Motor neuron (in vitro differentiated cells): Measurements from ENCODE around the gene EEFSEC. TPM values are rescaled to one million over a fixed set of nuclear protein-coding genes. Genes with fewer than 3 reads are reported as not detected.

Experiments
- ATAC-seq, 8 experiments: fragments of 200-7000 bp; cut with Tn5 transposase; replicated peaks in 6 of 8; 2 replicates each; pipeline ENCODE4 v1.8.0; 2021; ENCODE audit warnings: mild to moderate bottlenecking in 8 of 8, moderate library complexity in 8 of 8
- H3K27ac ChIP-seq, 2 donors: fragments of 250-450 bp; sonication (Bioruptor Pico); 2 replicates each; pipeline ENCODE4 v1.9.0; 2021; ENCODE audit warnings: antibody characterized with exemption in 2 of 2, mild to moderate bottlenecking in 2 of 2, moderate library complexity in 1 of 2
- H3K4me1 ChIP-seq, 2 donors: fragments of 250-450 bp; sonication (Bioruptor Pico); replicated peaks in 1 of 2; 2 replicates each; pipeline ENCODE4 v1.6.1; 2021; ENCODE audit warnings: antibody characterized with exemption in 2 of 2, mild to moderate bottlenecking in 2 of 2, moderate library complexity in 1 of 2
- H3K4me3 ChIP-seq, 5 donors: fragments of 250-450 bp; sonication (Bioruptor Pico); 2 replicates each; pipeline ENCODE4 v1.9.0; 2021; ENCODE audit warnings: antibody characterized with exemption in 5 of 5, mild to moderate bottlenecking in 5 of 5, moderate library complexity in 4 of 5
- WGBS, 10 experiments: fragments of 450-650 bp; shearing (Covaris generic); methylation state at CpG; one replicate each; pipeline ENCODE4 v1.0.0; 2022; 5-methylcytosine and 5-hydroxymethylcytosine counted together
- in situ Hi-C, 9 experiments: fragments of 400-800 bp; cut with MboI; loops; one replicate each; pipeline ENCODE4 v1.15.0; 2021; ENCODE audit warnings: low sequenced_read_pairs in 9 of 9, low pct_unique_long_range_greater_than_20kb in 2 of 9; ENCODE audit not compliant: unreplicated experiment in 9 of 9
- total RNA-seq, 8 experiments: library from RNA; unstranded; fragments of 300-600 nt; gene quantifications; 2 replicates each; pipeline versions ENCODE4 v1.2.3 to v1.2.4, GENCODE V29; 2022

EEFSEC gene
- total RNA-seq, 8 experiments from 2014 or later = 5.8 to 20.7 (median 9.5) TPM

- WGBS, 10 experiments = 78 to 100% (median 100%) methylated on average over 1 to 5 of the region's 5 CpGs; no CpG with 5 or more reads in 5 of the 10 experiments
- Histone ChIP-seq H3K4me3 (no peak overlapping the region), H3K4me1 (peaks cover 26 to 35% of the 10 kb centered on the region in 2 donors), H3K27ac (no peak overlapping the region)
- in situ Hi-C loops = no loop called here
- ATAC-seq = no peak
These were observed 123.4 kb downstream of the EEFSEC start for GRCh38 chr3:128276577-128277183.

DNA sequence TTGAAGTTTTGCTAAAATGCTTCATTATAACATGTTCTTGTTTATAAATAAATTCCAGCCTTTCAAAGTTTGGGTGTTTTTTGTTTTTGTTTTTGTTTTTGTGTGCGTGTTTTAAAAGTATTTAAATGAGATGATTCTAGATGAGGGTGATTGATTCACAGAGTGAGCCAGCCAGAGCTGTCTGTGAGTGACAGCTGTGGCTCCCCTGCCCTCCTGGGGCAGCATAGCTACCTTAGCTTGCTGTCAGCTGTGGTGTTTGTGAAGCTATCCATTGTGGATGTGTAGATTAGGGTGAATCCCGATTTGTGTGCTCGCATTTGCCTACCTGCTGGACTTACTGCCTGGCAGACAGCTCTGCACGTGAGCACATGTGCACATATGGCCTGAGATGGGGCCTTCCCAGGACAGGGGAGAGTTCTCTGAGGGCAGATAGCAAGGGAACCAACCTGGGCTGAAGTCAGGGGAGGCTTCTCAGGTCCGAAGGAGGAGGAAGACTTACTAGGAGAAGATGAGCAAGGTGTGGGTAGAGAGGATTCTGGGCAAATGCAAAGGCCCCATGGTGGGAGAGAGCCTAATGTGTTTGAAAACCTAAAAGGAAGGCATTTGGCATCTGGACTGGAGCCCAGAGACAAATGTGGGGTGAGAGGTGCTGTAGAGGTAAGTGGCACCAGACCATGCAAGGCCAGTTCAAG, 124.2 kb downstream of the EEFSEC start:
- in situ Hi-C loops = no loop called here
- WGBS, 10 experiments = 50 to 100% (median 80%) methylated on average over 1 to 5 of the region's 5 CpGs; no CpG with 5 or more reads in 1 of the 10 experiments
- no peak for ATAC-seq
- H3K4me3 ChIP-seq = no peak overlapping the region
- H3K27ac ChIP-seq = no peak overlapping the region
- H3K4me1 ChIP-seq = peaks cover 26 to 35% of the 10 kb centered on the region in 2 donors

GRCh38 chr3:128278130-128278529, 124.8 kb downstream of the EEFSEC start:
- Histone ChIP-seq H3K4me3 (no peak overlapping the region), H3K4me1 (peaks cover 26 to 35% of the 10 kb centered on the region in 2 donors), H3K27ac (no peak overlapping the region)
- in situ Hi-C loops = no loop called here
- ATAC-seq = no peak
- 0 to 85% (median 46%) methylated on average over 1 to 3 of the region's 3 CpGs; no CpG with 5 or more reads in 2 of the 10 experiments for WGBS, 10 experiments

GRCh38 chr3:128278761-128279600, 125.7 kb downstream of the EEFSEC start:
- Histone ChIP-seq H3K4me1 (peaks cover 26 to 35% of the 10 kb centered on the region in 2 donors), H3K27ac (no peak overlapping the region), H3K4me3 (no peak overlapping the region)
- ATAC-seq = peak; percentile 81 to 94 (median 90)
- 0 to 41% (median 23%) methylated on average over 2 to 9 of the region's 17 CpGs; no CpG with 5 or more reads in 5 of the 10 experiments for WGBS, 10 experiments
- in situ Hi-C loops = no loop called here

- WGBS, 10 experiments = 50 to 100% (median 90%) methylated on average over 1 of the region's 3 CpGs; no CpG with 5 or more reads in 6 of the 10 experiments
- ATAC-seq = no peak
- in situ Hi-C loops = no loop called here
- Histone ChIP-seq H3K4me3 (no peak overlapping the region), H3K27ac (no peak overlapping the region), H3K4me1 (peaks cover 26 to 35% of the 10 kb centered on the region in 2 donors)
These were observed 126.3 kb downstream of the EEFSEC start for GRCh38 chr3:128279601-128279880.

DNA sequence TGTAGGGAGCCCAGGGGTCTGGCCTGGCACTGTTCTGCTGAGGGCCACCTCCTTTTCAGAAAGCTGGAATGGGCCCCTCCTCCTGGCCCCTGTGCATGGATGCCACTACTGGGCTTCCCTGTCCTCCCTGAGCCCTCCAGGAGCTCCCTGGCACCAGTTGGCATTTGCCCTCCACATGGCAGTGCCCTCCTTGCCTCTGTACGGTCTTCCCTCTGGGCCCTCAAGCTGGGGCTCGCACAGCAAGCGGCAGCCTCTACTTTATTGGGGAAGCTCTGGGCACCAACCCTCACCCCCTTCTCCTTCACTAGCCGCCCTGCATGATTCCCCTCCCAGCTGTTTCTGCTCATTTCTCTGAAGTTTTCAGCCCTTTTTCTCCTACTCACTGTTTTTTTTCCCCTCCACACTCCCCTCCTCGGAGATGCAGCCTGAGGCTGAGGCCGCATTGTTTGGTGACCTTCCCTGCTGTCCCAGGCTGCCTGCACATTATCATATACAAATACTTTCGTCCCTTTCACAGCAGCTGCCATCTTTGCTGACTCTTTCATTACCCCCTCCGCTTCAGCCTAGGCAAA, 127.3 kb downstream of the EEFSEC start:
- peaks cover 26 to 35% of the 10 kb centered on the region in 2 donors for H3K4me1 ChIP-seq
- no peak overlapping the region for H3K27ac ChIP-seq
- in situ Hi-C loops = no loop called here
- 0 to 94% (median 31%) methylated on average over 1 to 7 of the region's 8 CpGs; no CpG with 5 or more reads in 2 of the 10 experiments for WGBS, 10 experiments
- no peak overlapping the region for H3K4me3 ChIP-seq
- peak in 6 of 8 experiments; percentile 3 to 82 (median 70) for ATAC-seq

- no peak overlapping the region for H3K27ac ChIP-seq
- no peak for ATAC-seq
- in situ Hi-C loops = no loop called here
- 0 to 100% (median 46%) methylated on average over 1 to 2 of the region's 2 CpGs; no CpG with 5 or more reads in 4 of the 10 experiments for WGBS, 10 experiments
- H3K4me1 ChIP-seq = peaks cover 26 to 35% of the 10 kb centered on the region in 2 donors
- H3K4me3 ChIP-seq = no peak overlapping the region
These were observed 127.8 kb downstream of the EEFSEC start for GRCh38 chr3:128281056-128281455.

GRCh38 chr3:128281461-128282367, 128.4 kb downstream of the EEFSEC start:
- ATAC-seq = no peak
- no peak overlapping the region for H3K27ac ChIP-seq
- in situ Hi-C loops = no loop called here
- no peak overlapping the region for H3K4me3 ChIP-seq
- WGBS, 10 experiments = 50 to 100% (median 87%) methylated on average over 2 to 5 of the region's 11 CpGs; no CpG with 5 or more reads in 4 of the 10 experiments
- peaks cover 26 to 35% of the 10 kb centered on the region in 2 donors for H3K4me1 ChIP-seq

- Histone ChIP-seq H3K4me1 (peaks cover 26 to 35% of the 10 kb centered on the region in 2 donors), H3K27ac (no peak overlapping the region), H3K4me3 (no peak overlapping the region)
- 57 to 100% (median 80%) methylated on average over 3 to 10 of the region's 16 CpGs; no CpG with 5 or more reads in 1 of the 10 experiments for WGBS, 10 experiments
- ATAC-seq = no peak
- in situ Hi-C loops = no loop called here
These were observed 129.3 kb downstream of the EEFSEC start for GRCh38 chr3:128282380-128283196.

DNA sequence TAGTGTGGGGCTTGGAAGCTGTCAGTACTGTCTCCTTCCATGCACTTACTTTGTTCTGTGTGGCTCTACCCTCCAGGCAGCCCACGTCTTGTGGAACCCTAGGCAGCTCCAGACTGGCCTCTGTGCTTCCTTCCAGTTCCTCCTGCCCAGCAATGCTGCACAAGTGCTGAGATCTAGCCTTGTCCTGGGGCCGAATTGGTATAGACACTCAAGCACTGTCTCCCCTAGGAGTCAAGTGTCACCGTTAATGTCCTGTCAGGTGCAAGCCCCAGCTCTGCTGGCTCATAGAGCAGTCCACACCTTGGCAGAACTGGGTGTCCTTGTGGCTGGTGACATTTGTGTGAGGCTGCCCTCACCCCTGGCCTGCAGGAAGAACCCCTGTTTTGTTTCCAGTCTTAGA, 130.1 kb downstream of the EEFSEC start:
- in situ Hi-C loops = no loop called here
- H3K4me1 ChIP-seq = peaks cover 23 to 29% of the 10 kb centered on the region in 2 donors
- H3K27ac ChIP-seq = no peak overlapping the region
- ATAC-seq = no peak
- H3K4me3 ChIP-seq = no peak overlapping the region
- WGBS, 10 experiments = 80 to 84% methylated on average over 1 to 2 of the region's 3 CpGs; no CpG with 5 or more reads in 8 of the 10 experiments

DNA sequence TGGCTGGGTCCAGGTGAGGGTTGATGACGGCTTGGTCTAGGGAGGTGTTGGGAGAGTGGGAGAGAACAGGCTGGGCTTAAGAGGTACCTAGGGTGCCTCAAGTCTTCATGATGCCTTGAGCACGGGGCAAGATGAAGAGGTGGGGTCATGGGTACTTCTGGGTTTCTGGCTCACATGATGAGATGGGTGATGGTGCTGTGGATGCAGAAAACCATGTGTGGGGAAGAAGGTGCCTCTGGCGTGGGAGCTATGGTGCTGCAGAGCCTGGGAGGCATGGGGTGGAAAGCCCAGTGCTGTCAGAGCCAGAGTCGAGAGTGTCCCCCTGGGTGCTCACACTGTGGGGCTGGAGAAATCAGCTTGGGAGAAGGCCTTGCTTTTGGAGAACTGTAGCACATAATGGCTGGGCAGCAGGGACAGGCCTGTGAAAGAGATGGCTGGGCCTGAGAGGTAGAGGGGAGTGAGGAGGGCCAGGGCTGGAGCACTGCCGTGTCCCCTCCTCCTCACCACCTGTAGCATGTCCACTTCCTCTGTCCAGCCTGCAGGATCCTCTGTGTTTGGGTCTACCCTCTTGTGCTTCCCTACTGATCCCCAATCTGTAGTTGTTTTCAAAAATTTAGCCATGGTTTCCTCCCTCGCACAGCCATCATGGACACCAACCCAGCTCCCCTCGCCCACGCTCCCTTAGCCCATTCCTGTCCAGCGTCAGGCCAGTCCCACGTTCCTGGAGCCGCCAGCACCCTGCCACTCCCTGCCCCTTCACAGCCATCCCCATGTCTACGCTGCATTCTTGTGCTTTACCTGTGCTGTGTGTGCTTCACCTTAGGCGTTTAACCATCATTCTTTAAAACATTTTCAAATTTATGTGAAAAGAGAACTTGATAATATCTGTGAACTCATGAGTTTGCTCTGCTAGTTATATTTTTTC, 132.0 kb downstream of the EEFSEC start:
- 92 to 100% (median 100%) methylated on average over 1 to 9 of the region's 13 CpGs; no CpG with 5 or more reads in 3 of the 10 experiments for WGBS, 10 experiments
- peaks cover 6 to 11% of the 10 kb centered on the region in 2 donors for H3K4me1 ChIP-seq
- H3K27ac ChIP-seq = no peak overlapping the region
- no peak overlapping the region for H3K4me3 ChIP-seq
- in situ Hi-C loops = no loop called here
- ATAC-seq = no peak
